ENCODE results near the gene CHRM3.

CHRM3 gene

DNA sequence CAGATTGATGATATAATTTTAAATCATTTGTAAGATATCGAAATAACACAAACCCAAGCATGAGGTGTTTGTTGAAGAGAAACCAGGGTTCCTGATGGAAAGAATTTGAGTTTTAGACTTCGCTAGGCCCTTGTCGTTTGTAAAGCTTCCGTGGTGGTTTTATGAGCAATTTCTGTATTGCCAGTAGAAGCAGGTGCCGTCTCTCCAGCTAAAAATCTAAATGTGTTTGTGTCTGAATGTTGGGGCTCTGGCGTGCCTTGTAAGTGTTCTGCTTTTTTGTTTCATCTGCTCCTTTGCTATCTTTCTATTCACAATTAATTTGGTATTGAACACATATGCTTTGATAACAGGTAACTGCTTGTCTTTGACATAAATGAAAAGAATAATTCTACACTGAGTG lies 27.5 kb downstream of the CHRM3 start:
- DNase-seq (ENCODE audit: low read depth, low spot score), result no peak

DNA sequence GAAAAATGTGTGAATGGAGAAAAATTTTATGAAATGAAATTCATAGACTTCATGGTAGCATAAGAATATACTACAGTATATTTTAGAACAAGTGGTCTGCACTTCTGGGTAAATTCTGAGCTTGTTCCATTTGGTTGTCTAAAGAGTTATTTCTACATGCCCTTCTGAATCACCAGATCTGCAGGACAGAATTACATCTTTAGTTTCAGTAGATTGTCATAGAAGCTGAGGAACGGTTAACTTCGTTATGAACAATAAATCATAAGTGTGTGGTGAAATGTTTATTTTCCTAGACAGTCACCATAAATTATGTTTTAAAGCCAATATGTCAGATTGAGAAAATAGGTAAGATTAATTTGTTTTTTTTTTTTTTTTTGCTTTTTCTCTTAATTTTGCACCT lies 30.9 kb downstream of the CHRM3 start:
- no peak for DNase-seq (ENCODE audit: low read depth, low spot score)

DNA sequence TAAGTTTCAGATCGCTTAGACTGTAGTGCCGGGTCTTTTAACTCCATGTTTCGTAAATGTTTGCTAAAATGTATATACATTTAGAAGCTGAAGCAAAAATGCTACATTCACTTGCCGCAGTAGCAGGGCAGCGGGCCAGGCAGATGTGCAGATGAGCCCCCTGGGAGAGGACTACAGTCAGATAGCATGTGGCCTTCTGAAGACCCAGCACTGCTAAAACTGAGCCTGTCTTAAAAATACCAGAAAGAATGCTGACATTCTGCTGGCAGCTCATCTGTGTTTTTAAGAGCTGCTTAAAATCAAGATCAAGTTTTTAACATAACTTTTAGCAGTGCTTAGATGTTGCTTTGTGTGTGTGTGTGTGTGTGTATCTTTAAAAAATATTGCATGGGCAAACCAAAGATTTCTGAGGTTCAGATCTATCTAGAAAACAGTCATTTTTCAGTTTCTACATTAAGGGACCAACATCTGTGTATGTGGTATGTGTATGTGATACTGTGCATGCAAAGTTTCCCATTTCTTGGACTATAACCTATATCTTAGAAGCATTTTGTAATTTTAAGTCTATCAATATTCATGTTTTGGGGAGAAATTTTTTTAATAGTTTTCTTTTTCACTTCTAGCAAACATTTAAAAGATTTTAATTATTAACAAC lies 31.7 kb downstream of the CHRM3 start:
- no peak for DNase-seq (ENCODE audit: low read depth, low spot score)

GRCh38 chr1:239418681-239419080 lies 32.3 kb downstream of the CHRM3 start:
- DNase-seq (ENCODE audit: low read depth, low spot score), result no peak

GRCh38 chr1:239421811-239422210 lies 35.4 kb downstream of the CHRM3 start:
- DNase-seq (ENCODE audit: low read depth, low spot score), result peak; percentile 47

- DNase-seq (ENCODE audit: low read depth, low spot score), result no peak
Measured at GRCh38 chr1:239422818-239423217, 36.5 kb downstream of the CHRM3 start.

- DNase-seq (ENCODE audit: low read depth, low spot score), result no peak
Measured at GRCh38 chr1:239426821-239427475, 40.6 kb downstream of the CHRM3 start.

- DNase-seq (ENCODE audit: low read depth, low spot score), result no peak
Measured at GRCh38 chr1:239427712-239428111, 41.3 kb downstream of the CHRM3 start.

- peak; percentile 1 for DNase-seq (ENCODE audit: low read depth, low spot score)
Measured at GRCh38 chr1:239428120-239428710, 41.8 kb downstream of the CHRM3 start.

DNA sequence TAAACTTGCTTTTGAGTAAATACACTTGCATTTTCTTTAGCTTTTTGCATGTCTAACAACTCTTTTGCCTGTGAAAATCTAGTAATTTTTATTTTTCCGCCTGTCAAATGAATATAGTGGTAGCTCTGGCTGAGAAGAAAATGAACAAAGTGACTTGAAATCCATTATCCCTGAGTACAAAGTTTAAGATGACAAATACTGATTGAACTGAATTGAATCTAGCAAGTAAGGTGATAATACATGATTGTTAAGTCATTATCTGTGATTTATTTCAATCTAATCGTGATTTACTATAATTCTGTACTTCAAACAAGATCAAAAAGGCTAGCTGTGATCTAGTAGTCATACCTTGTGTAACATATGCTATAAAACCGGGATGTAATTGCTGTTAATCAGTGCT lies 42.8 kb downstream of the CHRM3 start:
- no peak for DNase-seq (ENCODE audit: low read depth, low spot score)

DNA sequence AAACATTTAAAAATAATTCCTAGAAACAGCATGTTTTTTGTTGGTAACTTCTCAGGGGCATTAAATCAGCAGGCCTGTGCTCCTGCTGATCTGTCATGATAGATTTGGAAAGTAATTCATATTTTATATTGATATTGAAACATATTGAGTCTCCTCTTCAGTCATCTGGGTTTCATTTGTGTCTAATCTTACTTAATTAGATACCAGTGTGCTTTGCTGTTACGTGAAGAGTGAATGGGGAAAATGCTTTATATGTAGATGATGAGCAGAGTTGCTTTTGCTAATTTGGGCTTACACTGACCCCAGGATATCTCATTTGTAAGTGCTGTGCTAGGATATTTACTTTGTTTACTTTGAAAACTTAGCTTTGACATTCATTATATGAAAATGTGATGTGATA lies 45.9 kb downstream of the CHRM3 start:
- no peak for DNase-seq (ENCODE audit: low read depth, low spot score)

DNA sequence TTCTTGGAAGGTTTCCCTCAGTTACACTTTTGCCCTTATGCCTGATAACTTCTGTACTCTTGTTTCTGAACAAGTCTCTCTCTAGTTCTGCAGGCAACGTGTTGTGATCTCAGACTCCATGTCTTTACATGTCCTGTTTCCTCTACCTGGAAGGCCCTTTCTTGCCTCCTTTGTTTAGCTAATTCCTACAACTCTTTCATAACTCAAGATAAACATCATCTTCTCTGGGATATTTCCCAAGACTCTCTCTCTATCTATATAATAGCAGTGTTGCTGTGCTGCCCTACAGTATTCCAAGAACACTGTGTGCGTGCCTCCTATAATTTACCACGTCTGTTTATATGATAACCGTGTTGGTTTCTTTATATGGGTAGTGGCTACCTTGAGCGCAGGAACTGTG lies 47.8 kb downstream of the CHRM3 start:
- DNase-seq (ENCODE audit: low read depth, low spot score), result no peak

Measured in astrocyte of the hippocampus (primary cell).